ENCODE results near the gene HCRTR1.

Gene HCRTR1

DNA sequence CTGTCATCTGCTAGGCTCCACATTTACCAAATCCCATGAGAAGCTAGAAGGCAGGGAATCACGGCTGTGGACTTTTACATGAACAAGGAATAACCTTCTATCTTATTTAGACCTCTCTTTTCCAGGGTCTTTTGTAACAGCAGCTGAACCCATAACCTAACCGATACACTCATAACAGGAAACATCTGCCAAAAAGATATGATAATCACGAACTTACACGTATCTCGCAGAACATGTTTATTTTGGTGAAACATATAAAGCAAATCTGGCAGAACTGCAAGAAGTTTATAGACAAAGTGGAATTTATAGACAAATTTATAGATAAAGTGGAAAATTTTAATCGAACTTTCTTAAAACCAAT, 20.8 kb upstream of the HCRTR1 start:
- TF ChIP-seq ZNF184 (tag by site-specific recombination; IDR thresholded peaks at IDR 0.05) (no peak), ZNF629 (tag by site-specific recombination; IDR thresholded peaks at IDR 0.05) (no peak), SP2 (tag by site-specific recombination; IDR thresholded peaks at IDR 0.05) (no peak), ZNF514 (tag by site-specific recombination; IDR thresholded peaks at IDR 0.05) (no peak), ZNF416 (tag by site-specific recombination; IDR thresholded peaks at IDR 0.05) (no peak), ZIC2 (tag by site-specific recombination; IDR thresholded peaks at IDR 0.05) (no peak), ZSCAN30 (tag by site-specific recombination; IDR thresholded peaks at IDR 0.05) (no peak), ZBTB20 (tag by site-specific recombination; IDR thresholded peaks at IDR 0.05) (no peak), ZNF600 (tag by site-specific recombination; IDR thresholded peaks at IDR 0.05) (no peak)
- TF ChIP-seq, protein P1, sequence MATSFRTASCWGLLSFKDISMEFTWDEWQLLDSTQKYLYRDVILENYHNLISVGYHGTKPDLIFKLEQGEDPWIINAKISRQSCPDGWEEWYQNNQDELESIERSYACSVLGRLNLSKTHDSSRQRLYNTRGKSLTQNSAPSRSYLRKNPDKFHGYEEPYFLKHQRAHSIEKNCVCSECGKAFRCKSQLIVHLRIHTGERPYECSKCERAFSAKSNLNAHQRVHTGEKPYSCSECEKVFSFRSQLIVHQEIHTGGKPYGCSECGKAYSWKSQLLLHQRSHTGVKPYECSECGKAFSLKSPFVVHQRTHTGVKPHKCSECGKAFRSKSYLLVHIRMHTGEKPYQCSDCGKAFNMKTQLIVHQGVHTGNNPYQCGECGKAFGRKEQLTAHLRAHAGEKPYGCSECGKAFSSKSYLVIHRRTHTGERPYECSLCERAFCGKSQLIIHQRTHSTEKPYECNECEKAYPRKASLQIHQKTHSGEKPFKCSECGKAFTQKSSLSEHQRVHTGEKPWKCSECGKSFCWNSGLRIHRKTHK (tag by site-specific recombination; IDR thresholded peaks at IDR 0.05): no peak
- TF ChIP-seq, protein P2, sequence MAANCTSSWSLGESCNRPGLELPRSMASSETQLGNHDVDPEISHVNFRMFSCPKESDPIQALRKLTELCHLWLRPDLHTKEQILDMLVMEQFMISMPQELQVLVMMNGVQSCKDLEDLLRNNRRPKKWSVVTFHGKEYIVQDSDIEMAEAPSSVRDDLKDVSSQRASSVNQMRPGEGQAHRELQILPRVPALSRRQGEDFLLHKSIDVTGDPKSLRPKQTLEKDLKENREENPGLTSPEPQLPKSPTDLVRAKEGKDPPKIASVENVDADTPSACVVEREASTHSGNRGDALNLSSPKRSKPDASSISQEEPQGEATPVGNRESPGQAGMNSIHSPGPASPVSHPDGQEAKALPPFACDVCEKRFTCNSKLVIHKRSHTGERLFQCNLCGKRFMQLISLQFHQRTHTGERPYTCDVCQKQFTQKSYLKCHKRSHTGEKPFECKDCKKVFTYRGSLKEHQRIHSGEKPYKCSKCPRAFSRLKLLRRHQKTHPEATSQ (tag by site-specific recombination; IDR thresholded peaks at IDR 0.05): no peak
- Histone ChIP-seq H3K27ac (ENCODE audit: extremely low read depth, low read depth, low read length) (no peak overlapping the region), H3K4me3 (ENCODE audit: low read depth, low read length) (no peak overlapping the region), H3K36me3 (ENCODE audit: control insufficient read depth in 2 of 2, insufficient read depth in 1 of 2, low read length in 2 of 2) (no peaks in the 10 kb centered on the region), H3K4me1 (ENCODE audit: control insufficient read depth, insufficient read depth, low read length) (no peaks in the 10 kb centered on the region), H3K9me3 (ENCODE audit: control insufficient read depth, insufficient read depth, low read depth, low read length) (no peaks in the 10 kb centered on the region)
- ChIA-PET POLR2A (no interaction called here), CTCF (interaction anchor here (0.6 to 9.6 kb wide), 5 partner anchors 13 to 70 kb away, joined by 3 to 120 read pairs (median 4); no protein-coding TSS in a partner anchor)

DNA sequence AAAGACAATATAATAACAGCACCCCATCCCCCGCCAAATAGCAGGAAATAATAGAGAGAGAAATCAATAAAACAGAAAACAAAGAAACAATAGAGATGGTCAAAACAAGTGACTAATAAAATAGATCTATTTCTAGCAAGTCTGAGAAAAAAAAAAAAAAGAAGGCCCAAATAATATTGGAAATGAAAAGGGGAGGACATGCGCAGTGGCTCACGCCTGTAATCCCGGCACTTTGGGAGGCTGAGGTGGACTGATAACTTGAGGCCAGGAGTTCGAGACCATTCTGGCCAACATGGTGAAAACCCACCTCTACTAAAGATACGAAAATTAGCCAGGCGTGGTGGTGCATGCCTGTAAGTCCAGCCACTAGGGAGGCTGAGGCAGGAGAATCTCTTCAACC, 18.5 kb upstream of the HCRTR1 start:
- Histone ChIP-seq H3K4me1 (ENCODE audit: control insufficient read depth, insufficient read depth, low read length) (no peaks in the 10 kb centered on the region), H3K27ac (ENCODE audit: extremely low read depth, low read depth, low read length) (no peak overlapping the region), H3K9me3 (ENCODE audit: control insufficient read depth, insufficient read depth, low read depth, low read length) (no peaks in the 10 kb centered on the region), H3K4me3 (ENCODE audit: low read depth, low read length) (no peak overlapping the region), H3K36me3 (ENCODE audit: control insufficient read depth in 2 of 2, insufficient read depth in 1 of 2, low read length in 2 of 2) (no peaks in the 10 kb centered on the region)
- POLR2A ChIA-PET: no interaction called here
- CTCF ChIA-PET: interaction anchor here (0.6 to 9.6 kb wide), 5 partner anchors 18 to 224 kb away, joined by 3 to 120 read pairs (median 3); no protein-coding TSS in a partner anchor
- TF ChIP-seq, protein P3, sequence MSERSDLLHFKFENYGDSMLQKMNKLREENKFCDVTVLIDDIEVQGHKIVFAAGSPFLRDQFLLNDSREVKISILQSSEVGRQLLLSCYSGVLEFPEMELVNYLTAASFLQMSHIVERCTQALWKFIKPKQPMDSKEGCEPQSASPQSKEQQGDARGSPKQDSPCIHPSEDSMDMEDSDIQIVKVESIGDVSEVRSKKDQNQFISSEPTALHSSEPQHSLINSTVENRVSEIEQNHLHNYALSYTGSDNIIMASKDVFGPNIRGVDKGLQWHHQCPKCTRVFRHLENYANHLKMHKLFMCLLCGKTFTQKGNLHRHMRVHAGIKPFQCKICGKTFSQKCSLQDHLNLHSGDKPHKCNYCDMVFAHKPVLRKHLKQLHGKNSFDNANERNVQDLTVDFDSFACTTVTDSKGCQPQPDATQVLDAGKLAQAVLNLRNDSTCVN (tag by site-specific recombination; optimal IDR thresholded peaks at IDR 0.05): no peak
- TF ChIP-seq ZNF433 (tag by site-specific recombination; IDR thresholded peaks at IDR 0.05; ENCODE audit: low read depth): no peak
- no peak for TF ChIP-seq ZNF76 (tag by site-specific recombination; IDR thresholded peaks at IDR 0.05; ENCODE audit: borderline replicate concordance, low read depth)
- TF ChIP-seq SP3 (tag by site-specific recombination; IDR thresholded peaks at IDR 0.05): no peak
- no peak for TF ChIP-seq ZEB2 (tag by site-specific recombination; IDR thresholded peaks at IDR 0.05)
- TF ChIP-seq HOXA7 (CRISPR knock-in tag; IDR thresholded peaks at IDR 0.05; ENCODE audit: borderline replicate concordance): no peak
- TF ChIP-seq, protein P4, sequence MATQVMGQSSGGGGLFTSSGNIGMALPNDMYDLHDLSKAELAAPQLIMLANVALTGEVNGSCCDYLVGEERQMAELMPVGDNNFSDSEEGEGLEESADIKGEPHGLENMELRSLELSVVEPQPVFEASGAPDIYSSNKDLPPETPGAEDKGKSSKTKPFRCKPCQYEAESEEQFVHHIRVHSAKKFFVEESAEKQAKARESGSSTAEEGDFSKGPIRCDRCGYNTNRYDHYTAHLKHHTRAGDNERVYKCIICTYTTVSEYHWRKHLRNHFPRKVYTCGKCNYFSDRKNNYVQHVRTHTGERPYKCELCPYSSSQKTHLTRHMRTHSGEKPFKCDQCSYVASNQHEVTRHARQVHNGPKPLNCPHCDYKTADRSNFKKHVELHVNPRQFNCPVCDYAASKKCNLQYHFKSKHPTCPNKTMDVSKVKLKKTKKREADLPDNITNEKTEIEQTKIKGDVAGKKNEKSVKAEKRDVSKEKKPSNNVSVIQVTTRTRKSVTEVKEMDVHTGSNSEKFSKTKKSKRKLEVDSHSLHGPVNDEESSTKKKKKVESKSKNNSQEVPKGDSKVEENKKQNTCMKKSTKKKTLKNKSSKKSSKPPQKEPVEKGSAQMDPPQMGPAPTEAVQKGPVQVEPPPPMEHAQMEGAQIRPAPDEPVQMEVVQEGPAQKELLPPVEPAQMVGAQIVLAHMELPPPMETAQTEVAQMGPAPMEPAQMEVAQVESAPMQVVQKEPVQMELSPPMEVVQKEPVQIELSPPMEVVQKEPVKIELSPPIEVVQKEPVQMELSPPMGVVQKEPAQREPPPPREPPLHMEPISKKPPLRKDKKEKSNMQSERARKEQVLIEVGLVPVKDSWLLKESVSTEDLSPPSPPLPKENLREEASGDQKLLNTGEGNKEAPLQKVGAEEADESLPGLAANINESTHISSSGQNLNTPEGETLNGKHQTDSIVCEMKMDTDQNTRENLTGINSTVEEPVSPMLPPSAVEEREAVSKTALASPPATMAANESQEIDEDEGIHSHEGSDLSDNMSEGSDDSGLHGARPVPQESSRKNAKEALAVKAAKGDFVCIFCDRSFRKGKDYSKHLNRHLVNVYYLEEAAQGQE (tag by site-specific recombination; IDR thresholded peaks at IDR 0.05): no peak
- TF ChIP-seq, protein P5, sequence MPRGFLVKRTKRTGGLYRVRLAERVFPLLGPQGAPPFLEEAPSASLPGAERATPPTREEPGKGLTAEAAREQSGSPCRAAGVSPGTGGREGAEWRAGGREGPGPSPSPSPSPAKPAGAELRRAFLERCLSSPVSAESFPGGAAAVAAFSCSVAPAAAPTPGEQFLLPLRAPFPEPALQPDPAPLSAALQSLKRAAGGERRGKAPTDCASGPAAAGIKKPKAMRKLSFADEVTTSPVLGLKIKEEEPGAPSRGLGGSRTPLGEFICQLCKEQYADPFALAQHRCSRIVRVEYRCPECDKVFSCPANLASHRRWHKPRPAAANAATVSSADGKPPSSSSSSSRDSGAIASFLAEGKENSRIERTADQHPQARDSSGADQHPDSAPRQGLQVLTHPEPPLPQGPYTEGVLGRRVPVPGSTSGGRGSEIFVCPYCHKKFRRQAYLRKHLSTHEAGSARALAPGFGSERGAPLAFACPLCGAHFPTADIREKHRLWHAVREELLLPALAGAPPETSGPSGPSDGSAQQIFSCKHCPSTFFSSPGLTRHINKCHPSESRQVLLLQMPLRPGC (tag by site-specific recombination; IDR thresholded peaks at IDR 0.05): no peak
- no peak for TF ChIP-seq GFI1B (tag by site-specific recombination; IDR thresholded peaks at IDR 0.05)
- TF ChIP-seq, protein P6, sequence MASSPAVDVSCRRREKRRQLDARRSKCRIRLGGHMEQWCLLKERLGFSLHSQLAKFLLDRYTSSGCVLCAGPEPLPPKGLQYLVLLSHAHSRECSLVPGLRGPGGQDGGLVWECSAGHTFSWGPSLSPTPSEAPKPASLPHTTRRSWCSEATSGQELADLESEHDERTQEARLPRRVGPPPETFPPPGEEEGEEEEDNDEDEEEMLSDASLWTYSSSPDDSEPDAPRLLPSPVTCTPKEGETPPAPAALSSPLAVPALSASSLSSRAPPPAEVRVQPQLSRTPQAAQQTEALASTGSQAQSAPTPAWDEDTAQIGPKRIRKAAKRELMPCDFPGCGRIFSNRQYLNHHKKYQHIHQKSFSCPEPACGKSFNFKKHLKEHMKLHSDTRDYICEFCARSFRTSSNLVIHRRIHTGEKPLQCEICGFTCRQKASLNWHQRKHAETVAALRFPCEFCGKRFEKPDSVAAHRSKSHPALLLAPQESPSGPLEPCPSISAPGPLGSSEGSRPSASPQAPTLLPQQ (tag by site-specific recombination; IDR thresholded peaks at IDR 0.05): no peak
- TF ChIP-seq ZNF302 (tag by site-specific recombination; IDR thresholded peaks at IDR 0.05; ENCODE audit: low read depth): no peak
- TF ChIP-seq, protein P7, sequence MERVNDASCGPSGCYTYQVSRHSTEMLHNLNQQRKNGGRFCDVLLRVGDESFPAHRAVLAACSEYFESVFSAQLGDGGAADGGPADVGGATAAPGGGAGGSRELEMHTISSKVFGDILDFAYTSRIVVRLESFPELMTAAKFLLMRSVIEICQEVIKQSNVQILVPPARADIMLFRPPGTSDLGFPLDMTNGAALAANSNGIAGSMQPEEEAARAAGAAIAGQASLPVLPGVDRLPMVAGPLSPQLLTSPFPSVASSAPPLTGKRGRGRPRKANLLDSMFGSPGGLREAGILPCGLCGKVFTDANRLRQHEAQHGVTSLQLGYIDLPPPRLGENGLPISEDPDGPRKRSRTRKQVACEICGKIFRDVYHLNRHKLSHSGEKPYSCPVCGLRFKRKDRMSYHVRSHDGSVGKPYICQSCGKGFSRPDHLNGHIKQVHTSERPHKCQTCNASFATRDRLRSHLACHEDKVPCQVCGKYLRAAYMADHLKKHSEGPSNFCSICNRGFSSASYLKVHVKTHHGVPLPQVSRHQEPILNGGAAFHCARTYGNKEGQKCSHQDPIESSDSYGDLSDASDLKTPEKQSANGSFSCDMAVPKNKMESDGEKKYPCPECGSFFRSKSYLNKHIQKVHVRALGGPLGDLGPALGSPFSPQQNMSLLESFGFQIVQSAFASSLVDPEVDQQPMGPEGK (tag by site-specific recombination; IDR thresholded peaks at IDR 0.05): no peak

Data from HEK293 (cell line).